Kidney tubule cell (primary cell): ENCODE data around the gene MRE11.
"Not testable (repeated sequence)": the region's sequence is repeated elsewhere in the genome, so short reads cannot be mapped to it uniquely, and the experiment has no call there.

Experiments
- DNase-seq: peaks from one replicate; pipeline ENCODE4 v3.0.0-alpha.2; 2018; ENCODE audit warnings: low spot score

MRE11 gene

GRCh38 chr11:94506513-94506912 is 12.9 kb upstream of the MRE11 start:
- DNase-seq = not testable (repeated sequence)

- peak; percentile 67 for DNase-seq
Observed at GRCh38 chr11:94504689-94505293, 11.1 kb upstream of the MRE11 start.

- DNase-seq = no peak
Observed at GRCh38 chr11:94501522-94501921, 7.9 kb upstream of the MRE11 start.

GRCh38 chr11:94500181-94500580 is 6.5 kb upstream of the MRE11 start:
- DNase-seq = no peak

- DNase-seq = no peak
Observed at GRCh38 chr11:94494126-94494680, 559 bp upstream of the MRE11 start.

- DNase-seq = no peak
Observed at GRCh38 chr11:94486068-94486467, 7.6 kb downstream of the MRE11 start.

- no peak for DNase-seq
Observed at GRCh38 chr11:94481342-94481741, 12.3 kb downstream of the MRE11 start.

- DNase-seq = no peak
Observed at GRCh38 chr11:94477624-94478023, 16.0 kb downstream of the MRE11 start.

- DNase-seq = peak; percentile 14
Observed at GRCh38 chr11:94472916-94473799, 20.5 kb downstream of the MRE11 start.

GRCh38 chr11:94469416-94469815 is 24.2 kb downstream of the MRE11 start:
- no peak for DNase-seq

- DNase-seq = no peak
Observed at GRCh38 chr11:94459576-94459975, 34.1 kb downstream of the MRE11 start.

GRCh38 chr11:94457118-94458029 is 36.3 kb downstream of the MRE11 start:
- peak; percentile 77 for DNase-seq

GRCh38 chr11:94455861-94456260 is 37.8 kb downstream of the MRE11 start:
- peak; percentile 43 for DNase-seq

GRCh38 chr11:94454301-94454700 is 39.3 kb downstream of the MRE11 start:
- DNase-seq = no peak

GRCh38 chr11:94452988-94453387 is 40.7 kb downstream of the MRE11 start:
- no peak for DNase-seq

- DNase-seq = no peak
Observed at GRCh38 chr11:94450048-94450447, 43.6 kb downstream of the MRE11 start.

- peak; percentile 86 for DNase-seq
Observed at GRCh38 chr11:94449437-94449836, 44.2 kb downstream of the MRE11 start.

- no peak for DNase-seq
Observed at GRCh38 chr11:94449029-94449428, 44.6 kb downstream of the MRE11 start.

- no peak for DNase-seq
Observed at GRCh38 chr11:94447149-94447548, 46.5 kb downstream of the MRE11 start.

- DNase-seq = no peak
Observed at GRCh38 chr11:94445641-94446040, 48.0 kb downstream of the MRE11 start.

- no peak for DNase-seq
Observed at GRCh38 chr11:94433049-94433448, 60.6 kb downstream of the MRE11 start.

- no peak for DNase-seq
Observed at GRCh38 chr11:94424662-94425061, 69.0 kb downstream of the MRE11 start.
